Suprapubic skin (tissue), 4 donors: ENCODE data around the gene EHMT2.

Experiments used
- EP300 ChIP-seq: sonication (generic); formaldehyde crosslinking; IDR thresholded peaks from one replicate; pipeline ENCODE4 v1.6.1; 2017; ENCODE audit warnings: antibody characterized with exemption
- POLR2A ChIP-seq, 2 donors: fragments of 450-650 bp; IDR thresholded peaks; one replicate each; pipeline ENCODE4 v1.6.1; 2017; ENCODE audit warnings: antibody characterized with exemption in 2 of 2, mild to moderate bottlenecking in 2 of 2, moderate library complexity in 2 of 2
- POLR2AphosphoS5 ChIP-seq, 3 donors: sonication (generic); formaldehyde crosslinking; IDR thresholded peaks; one replicate each; pipeline ENCODE4 v1.6.1; 2017; ENCODE audit warnings: antibody characterized with exemption in 3 of 3
- TF ChIP-seq, protein P1 (sequence below), 2 donors: fragments of 200-600 bp in 1 of 2; fragments of 450-650 bp in 1 of 2; sonication (generic) in 1 of 2; IDR thresholded peaks; one replicate each; pipeline ENCODE4 v1.5.1; 2016 to 2019; ENCODE audit warnings: antibody characterized with exemption in 2 of 2, mild to moderate bottlenecking in 1 of 2, moderate library complexity in 1 of 2

DNA sequence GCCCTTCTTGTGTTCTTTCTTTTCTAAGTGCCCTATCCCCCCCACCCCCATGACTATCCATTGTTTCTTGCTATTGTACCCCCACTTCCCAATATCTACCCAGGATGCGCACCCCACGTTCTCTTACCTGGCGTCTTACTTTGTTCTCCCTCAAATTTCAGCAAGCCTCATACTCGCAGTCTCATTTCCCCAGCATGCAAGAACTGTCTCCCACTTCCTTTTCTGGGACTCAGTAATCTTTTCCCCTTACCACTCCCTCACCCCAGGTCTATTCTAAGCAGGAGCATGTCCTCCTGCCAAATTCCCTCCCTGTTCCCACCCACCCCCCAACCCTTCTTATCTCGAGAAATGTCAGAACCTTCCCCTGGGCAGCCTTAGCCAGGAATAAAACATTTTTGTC, 1.7 kb upstream of the EHMT2 start:
- TF ChIP-seq EP300: no peak
- TF ChIP-seq, protein P1, sequence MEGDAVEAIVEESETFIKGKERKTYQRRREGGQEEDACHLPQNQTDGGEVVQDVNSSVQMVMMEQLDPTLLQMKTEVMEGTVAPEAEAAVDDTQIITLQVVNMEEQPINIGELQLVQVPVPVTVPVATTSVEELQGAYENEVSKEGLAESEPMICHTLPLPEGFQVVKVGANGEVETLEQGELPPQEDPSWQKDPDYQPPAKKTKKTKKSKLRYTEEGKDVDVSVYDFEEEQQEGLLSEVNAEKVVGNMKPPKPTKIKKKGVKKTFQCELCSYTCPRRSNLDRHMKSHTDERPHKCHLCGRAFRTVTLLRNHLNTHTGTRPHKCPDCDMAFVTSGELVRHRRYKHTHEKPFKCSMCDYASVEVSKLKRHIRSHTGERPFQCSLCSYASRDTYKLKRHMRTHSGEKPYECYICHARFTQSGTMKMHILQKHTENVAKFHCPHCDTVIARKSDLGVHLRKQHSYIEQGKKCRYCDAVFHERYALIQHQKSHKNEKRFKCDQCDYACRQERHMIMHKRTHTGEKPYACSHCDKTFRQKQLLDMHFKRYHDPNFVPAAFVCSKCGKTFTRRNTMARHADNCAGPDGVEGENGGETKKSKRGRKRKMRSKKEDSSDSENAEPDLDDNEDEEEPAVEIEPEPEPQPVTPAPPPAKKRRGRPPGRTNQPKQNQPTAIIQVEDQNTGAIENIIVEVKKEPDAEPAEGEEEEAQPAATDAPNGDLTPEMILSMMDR (IDR thresholded peaks at IDR 0.05): no peak
- TF ChIP-seq POLR2A (IDR thresholded peaks at IDR 0.05): no peak
- TF ChIP-seq POLR2AphosphoS5 (IDR thresholded peaks at IDR 0.05): no peak
